GM21423 (cell line): ENCODE data around the gene CEBPA.

Experiments
- ATAC-seq: cut with Tn5 transposase; IDR thresholded peaks from one replicate; pipeline ENCODE4 v1.9.1; 2021; ENCODE audit warnings: mild to moderate bottlenecking, moderate library complexity; ENCODE audit not compliant: unreplicated experiment

CEBPA gene

DNA sequence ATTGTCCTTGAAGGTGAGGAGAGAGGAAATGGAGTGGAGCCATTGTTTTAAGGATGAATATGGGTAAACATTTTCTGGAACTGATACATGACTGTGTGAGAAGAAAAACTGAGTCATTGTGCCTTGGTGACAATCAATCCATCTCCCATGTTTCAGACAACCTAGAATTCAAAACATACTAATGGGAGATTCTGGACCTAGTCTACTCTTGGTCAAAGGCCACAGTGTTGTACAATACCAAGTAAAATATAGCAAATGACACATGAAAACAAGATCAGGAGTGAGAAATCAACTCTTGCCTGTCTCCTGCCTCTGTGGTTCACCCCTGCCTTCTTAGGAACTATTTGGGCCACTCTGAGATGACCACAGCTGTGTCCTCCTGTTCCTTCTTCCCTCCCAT, 13.1 kb downstream of the CEBPA start:
- ATAC-seq = no peak

DNA sequence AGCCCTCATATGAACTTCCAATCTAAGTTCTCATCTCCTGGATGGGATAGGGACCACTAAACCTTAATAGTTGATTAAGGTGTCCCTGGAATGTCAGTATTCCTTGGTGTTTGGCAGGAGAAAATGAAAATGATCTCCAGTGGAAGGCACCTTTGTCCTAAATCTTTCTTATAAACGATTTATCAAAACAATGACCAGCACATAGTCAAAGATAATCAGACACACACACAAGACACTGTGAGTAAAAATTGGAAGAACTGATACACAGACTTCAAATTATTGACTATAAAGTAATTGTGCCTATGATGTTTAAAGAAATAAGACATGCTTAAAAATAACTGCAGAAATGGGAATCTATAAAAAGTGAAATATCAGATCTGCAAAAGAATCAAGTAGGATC, 13.7 kb downstream of the CEBPA start:
- no peak for ATAC-seq

DNA sequence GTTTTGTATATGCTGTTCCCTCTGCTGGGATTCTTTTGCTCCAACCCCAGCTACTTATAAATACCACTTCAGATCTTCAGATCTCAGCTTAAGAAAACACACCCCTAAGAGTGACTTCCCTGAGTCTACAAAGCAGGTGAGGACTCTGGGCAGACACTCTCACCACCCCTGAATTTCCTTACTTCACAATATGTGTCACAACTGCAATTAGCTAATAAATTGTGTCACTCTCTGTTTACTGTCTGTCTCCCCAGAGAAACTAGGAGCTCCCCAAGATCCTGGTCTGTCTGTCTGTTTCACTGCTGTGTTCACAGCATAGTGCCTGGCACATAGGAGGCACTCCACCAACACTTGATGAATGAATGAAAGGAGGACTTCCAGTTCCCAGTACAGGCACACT, 14.4 kb downstream of the CEBPA start:
- ATAC-seq = no peak

DNA sequence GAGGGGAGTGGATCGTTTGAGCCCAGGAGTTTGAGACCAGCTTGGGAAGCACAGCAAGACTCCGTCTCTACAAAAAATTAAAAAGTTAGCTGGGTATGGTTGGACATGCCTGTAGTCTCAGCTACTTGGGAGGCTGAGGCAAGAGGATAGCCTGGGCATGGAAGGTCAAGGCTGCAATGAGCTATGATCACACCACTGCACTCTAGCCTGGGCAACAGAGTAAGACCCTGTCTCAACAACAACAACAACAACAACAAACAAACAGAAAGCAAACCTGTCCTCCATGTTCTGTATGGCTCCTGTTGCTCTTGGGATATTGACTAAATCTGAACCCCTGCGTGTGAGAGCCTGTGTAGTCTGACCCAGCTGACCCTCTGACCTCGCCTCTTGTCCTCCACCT, 14.9 kb downstream of the CEBPA start:
- ATAC-seq = no peak

DNA sequence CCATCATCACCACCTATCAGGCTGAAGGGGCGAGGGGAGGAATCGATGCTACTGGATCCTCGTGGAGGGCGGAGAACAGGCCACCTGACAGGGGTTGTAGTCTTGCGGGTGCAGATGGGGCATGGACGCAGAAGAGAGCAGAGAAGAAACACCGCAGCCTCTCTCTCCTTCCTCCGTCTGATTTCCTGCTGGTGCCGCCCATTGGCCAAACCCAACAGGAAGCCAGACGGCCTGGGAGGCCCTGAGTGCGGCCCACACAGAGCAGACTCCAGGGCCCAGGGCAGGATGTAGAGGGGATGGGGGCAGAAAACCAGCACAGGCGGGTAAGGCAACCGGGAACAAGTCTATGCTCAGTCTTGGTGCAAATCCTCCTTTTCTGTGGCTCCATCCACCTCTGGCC, 15.4 kb downstream of the CEBPA start:
- no peak for ATAC-seq

DNA sequence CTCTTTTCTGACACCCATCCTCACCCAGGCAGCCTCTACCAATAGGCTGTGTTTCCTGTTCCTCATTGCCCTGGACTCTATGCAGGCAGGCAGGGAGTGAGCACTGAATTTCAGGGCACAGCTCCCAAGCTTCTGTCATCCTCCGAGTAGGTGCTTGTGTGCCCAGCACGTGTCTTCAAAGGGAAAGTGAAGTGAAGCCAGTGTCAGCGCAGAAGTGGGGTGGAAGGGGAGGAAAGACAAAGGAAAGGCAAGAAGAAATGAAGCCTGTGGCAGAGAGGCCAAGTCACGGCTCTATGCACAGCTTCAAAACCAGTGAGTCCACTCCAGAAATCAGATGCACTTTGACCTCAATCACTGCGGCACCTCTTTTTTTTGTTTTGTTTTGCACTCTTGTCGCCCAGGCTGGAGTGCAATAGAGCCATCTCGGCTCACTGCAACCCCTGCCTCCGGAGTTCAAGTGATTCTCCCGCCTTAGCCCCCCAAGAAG, 16.9 kb downstream of the CEBPA start:
- no peak for ATAC-seq

DNA sequence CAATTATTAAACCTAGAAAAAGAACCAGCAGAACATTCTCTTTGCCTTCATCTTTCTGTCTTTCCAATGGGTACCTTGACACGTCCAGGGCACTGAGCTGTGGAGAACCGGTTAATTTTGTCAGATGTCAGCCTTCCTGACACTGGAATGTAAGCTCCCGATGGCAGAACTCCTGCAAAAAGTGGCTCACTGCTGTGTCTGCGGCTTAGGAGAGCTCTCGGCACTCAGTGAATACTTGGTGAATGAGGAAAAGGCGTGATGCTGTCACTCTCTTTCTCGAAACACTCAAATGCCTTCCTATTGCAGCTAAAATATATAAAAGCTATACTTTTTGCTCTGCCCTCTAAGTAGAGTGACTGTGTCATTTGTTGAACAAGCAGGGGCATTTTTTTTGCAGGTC, 17.6 kb downstream of the CEBPA start:
- ATAC-seq = no peak

DNA sequence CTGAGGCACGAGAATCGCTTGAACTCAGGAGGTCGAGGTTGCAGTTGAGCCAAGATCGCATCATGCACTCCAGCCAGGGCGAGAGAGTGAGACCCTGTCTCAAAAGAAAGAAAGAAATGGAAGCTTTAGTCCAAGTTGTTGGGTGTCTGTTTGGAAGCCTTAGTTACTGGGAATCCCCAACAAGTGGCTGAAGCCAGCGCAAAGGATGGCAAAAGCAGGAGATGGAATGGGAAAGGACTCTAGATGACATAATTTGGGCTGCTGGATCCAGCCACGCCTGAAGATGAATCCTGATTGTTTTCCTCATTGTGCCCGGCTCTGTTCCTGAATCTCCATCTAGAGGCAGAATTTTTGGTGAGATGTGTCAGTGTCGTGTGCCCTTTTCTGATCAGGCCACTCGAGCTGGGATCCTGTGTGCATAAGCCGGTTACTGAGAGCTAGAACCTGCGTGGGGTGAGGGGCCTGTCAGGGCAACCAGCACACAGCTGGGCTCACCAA, 18.1 kb downstream of the CEBPA start:
- no peak for ATAC-seq

DNA sequence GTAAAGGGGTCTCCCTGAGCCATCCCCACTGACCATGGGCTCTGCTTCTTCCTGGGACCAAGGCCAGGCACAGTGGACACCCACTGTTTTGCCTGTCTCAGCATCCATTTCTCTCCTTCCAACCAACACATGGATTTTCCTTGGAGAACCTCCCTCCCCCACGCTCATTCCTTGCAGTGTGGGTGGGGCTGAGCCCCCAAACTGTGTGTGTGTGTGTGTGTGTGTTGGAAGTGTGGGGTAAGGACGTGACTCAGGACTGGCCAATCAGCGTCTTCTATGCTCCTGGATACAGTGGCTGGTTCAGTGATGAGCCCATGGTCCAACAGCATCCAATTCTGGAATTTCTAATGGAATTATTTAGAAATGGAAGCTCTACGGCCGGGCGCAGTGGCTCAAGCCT, 18.7 kb downstream of the CEBPA start:
- no peak for ATAC-seq

DNA sequence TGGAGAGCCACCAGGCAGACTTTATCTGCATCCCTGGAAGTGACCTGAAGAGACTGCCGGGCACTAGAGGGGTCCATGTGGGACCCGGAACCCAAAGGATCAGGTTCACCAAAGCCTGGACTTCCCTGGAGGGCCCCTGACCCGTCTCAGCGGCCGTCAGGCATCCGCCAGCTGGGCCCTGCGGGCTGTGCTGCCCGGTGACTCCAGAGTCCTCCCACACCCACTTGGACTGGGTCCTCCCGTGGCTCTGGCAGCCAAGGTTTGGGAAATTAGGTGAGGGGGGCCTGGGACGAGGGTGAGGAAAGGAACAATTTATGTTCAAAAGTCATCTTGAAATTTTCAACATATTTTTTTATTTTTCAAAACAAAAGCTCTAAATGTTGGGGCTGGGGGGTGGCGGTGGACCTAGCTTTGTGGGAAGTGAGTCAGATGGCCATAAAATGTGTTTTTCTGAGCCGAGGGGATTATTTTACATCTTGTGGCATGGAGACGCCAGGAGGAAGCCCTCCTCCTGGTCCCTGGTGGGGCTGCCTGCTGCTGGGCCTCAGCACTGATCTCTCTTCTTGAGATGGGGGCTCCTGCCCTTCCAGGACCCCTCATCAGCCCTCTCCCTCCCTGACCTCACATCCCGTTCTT, 20.2 kb downstream of the CEBPA start:
- no peak for ATAC-seq

DNA sequence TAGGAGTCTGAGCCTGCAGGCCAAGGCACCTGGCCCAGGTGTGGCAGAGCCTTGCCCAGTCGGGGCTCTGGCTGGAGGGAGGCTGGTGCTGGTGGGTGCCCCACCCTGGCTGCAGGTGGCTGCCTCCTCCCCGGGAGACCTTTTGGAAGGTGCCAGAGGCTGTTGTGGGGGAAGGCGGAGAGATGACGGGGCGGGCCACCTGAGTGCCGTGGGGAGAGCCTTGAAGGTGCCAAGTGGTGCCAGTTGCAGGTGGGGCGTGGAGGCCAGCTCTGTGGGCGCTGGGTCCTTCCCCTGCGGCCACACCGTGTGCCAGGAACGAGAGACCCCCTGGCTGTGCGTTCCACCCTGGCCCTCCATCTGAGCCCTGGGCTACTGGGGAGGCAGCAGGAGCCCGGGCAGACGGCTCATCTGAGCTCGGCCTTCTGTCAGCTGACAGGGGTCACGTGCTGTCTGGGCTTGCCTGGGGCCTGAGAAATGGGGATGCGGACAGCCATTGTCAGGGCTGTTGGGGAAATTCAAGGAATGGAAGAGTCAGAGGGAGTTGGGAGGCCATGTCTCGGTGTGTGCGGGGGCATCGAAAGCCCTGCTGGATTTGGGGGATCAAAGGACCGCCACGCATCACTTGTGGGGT, 20.9 kb downstream of the CEBPA start:
- no peak for ATAC-seq

DNA sequence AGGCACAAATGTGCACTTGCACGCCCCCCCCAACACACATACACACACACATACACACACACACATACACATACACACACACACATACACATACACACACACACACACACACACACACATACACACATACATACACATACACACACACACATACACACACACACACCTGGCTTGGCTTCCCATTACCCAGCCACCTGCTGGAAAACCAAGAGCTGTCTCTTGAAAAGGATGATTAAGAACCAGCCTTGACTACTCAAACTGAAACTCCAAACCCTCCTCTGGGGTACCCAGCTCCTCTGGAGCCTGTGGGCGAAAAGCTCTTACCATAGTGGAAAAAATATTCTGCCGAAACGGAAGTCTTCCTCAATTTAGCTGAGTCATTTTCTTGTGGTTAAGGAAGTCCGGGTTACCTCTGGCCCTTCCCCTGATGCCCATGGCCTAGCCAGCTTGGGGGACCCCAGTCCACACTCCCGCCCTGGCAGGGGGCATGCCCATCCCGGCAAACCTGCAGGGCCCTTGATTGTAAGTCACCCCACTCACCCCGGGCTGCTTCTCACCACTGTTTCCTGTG, 21.9 kb downstream of the CEBPA start:
- peak; percentile 65 for ATAC-seq

DNA sequence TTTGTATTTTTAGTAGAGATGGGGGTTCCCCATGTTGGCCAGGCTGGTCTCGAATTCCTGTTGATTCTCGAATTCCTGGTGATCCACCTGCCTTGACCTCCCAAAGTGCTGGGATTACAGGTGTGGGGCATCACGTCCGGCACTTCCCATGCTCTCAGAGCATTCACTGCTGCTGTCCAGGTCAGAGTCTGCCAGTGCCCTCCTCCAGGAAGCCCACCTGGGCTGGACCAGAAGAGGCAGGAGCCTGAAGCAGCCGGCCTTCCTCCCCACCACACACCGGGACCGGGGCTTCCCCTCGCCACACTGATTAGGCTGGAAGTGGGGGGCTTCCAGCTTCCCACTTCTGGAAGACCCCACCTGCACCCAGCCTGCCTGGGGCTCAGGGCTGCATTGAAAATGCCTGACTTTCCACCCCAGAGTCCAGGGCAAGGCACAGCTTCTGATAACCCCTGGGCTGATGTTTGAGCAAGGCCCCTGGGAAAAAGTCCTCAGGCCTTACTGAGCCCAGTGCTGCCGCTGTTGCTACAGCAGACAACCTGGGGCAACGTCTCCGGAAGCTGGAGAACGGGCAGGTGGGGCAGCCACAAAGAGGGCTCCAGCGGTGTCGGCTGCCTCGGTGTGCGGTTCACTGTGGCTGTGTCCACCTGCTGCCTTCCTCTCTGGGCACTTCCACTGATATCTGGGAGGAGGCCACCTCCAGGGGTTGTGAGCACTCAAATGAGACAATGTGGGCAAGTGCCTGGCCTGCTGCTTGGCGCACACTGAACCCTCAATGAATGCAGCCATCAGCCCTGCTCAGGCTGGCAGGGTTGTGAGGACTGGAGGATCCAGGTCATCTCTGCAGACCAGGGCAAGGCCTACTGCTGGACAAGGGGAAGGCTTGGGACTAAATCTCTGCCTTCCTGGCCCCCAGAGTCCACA, 22.6 kb downstream of the CEBPA start:
- ATAC-seq = no peak

DNA sequence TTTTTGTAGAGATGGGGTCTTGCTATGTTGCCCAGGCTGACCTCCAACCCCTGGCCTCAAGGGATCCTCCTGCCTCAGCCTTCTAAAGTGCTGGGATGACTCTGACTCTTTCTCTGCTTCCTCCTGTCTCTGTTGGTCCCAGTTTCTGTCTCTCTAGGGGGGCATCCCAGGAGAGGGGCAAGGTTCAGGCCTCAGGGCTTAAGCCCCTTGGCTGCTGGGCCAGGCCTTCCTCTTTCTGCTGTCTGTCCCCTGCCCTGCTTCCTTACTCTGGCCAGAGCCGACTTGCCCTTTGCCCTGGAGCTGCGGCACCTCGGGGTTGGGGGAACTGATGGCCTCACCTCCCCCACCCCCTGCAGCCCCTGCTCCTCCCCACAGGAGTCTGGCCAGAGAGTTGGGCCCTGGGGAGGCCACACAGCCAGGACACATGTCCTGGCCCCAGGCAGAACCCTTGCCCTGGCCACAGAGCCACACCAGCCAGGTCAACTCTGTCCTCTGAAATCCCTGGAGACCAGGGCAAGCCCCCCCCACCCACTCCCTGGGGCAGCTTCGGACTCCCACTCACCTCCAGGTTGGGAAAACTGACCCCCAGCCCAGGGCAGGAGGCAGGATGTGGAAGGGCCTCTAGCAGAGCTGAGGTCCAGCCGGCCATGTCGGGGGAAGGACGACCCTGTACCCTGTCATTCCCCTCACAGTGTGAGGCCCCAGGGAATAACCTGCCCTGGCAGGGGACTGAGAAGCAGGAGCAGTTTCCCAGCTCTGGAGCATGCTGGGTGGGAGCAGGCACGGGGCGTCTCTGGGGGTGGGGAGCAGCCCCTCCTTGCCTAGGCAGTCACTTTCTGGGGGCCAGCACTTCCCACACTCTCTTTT, 23.7 kb downstream of the CEBPA start:
- ATAC-seq = no peak

DNA sequence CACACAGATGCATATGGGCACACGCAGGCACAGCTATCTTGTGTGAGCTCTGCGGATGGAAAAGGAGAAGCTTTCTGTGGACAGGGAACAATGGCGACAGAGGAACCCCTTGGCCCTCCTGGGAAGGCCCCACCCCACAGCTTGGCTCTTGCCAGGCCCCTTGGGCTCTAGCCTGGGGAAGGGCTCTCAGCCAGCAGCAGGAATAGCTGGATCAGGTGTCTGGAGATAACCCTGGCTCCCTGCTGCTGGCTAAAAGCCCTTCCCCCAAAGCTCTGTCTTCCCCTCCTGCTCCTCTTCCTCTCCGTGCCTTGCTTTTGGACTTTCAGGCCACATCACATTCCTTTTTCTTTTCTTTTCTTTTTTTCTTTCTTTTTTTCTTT, 24.3 kb downstream of the CEBPA start:
- no peak for ATAC-seq

DNA sequence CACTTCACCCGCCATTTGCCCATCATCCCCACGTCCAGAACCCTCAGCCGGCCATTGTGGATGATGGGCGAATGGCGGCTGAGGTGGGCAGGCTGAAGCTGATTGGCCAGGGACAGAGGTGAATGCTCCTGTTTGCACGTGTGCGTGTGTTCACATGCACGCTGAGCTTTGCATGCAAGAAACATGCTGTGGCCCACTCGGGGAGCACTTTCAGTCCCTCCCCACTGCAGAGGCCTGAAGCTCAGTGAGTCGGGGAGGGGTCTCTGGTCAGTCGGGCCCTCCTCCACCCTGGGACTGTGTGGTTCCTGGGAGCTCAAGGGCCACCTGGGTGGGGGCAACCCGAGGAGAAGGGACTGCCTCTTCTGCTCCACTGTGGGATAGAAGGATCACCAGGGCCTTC, 24.9 kb downstream of the CEBPA start:
- no peak for ATAC-seq

DNA sequence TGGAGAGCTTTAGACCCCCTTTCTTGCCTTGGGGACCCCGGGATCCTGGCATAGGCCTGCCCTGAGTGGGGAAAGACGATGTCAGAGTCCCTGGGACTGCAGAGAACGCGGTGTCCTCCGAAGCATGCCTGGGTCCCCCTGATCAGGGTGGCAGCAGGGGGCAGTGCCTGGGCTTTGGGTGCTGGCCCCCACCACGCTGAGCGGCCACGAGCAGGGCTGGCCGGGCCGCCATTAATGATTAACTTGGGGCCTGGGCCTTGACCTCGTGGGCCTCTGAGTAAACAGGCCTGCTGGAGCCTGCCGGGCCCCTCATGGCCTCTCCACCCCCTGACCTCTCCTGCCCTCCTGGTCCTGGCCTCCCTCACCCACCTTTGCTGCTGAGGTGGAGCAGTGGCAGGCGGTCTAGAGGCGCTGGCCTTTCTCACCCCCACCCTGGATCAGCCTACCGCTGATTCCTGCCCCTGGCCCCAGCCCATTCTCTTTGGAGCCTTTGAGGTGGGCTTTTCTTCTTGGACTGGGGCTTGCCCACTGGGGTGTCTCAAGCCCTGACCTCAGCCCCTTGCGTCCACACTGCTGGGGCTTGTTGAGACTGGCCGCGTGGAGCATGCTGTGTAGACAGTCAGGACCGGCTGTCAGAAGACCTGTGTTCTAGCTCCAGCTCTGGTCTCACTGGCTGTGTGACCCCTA, 26.3 kb downstream of the CEBPA start:
- no peak for ATAC-seq

DNA sequence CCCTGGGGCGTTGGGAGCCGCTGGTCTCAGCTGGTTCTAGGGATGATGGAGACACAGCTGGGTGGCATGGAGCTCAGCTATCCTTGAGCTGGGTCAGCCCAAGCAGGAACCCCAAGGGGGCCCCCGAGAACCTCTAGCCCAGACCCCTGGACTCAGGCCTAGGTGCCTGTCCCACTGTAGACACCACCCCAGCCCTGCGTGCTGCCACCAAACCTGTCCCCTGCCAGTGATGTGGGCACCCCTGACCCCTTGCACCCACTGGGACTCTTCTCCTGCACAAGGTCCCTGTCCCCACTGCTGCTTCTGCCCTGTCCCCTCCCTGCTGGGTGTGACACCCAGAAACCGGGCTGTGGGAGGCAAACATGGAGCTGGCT, 26.8 kb downstream of the CEBPA start:
- no peak for ATAC-seq

DNA sequence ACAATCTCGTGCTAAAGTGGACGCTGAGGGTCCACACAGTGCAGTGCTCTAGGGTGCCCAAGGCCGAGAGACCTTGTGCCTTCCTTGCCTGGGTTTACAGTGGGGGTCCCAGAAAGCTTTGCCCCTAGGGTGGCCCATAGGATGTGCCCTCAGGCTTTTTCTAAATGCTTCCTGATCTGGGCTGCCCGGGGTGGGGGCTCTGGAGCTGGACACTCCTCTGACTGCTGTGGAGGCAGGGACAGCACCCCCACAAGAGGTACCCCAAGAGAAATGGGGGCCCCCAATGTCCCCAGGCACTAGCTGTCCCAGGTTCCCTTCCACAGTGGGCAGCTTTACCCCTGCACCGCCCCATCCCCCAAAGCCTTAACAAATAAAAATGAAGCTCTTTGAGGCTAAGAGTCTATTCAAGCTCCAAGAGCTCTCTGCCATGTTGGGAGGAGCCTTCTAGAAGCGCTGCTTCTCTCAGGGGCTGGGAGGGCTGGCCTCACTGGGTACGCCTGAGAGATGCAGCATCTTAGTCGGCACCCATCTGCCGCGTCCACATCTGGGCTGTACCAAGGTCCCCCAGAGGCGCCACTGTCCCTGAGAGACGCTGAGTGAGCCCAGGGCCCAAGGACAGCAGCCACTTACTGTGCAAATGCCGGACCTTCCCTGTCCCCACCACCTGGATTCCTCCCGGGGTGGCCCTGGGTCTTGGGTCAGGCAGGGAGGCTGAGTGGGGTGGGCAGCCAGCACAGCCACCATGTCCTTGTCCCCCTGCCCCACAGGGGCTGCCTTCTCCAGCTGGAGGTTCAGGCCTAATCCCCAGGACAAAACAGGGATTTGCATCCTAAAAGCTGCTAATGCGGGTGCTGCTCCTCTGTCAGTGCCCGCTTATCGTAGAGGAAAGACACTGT, 27.4 kb downstream of the CEBPA start:
- ATAC-seq = no peak
